ENCODE results near the gene LRBA.

The LRBA gene

DNA sequence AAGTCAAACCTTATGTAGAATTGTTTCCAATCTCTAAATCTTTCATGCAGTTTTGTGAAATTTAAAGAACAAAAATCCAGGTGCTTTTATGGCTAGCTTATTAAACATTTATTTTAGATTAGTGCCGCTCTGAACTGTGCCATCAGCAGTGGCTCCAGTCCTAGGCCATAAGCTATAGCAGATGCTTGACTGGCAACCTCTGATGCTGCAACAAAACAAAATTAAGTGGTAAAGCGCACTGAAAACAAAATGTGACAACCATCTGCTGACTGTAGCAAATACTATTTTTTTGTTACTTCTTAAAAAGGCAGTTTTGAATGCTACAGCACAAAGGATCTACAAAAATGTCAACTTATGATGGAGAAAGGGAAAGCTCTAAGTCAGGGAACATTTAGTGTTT, 699.4 kb downstream of the LRBA start:
- TF ChIP-seq, protein P1, sequence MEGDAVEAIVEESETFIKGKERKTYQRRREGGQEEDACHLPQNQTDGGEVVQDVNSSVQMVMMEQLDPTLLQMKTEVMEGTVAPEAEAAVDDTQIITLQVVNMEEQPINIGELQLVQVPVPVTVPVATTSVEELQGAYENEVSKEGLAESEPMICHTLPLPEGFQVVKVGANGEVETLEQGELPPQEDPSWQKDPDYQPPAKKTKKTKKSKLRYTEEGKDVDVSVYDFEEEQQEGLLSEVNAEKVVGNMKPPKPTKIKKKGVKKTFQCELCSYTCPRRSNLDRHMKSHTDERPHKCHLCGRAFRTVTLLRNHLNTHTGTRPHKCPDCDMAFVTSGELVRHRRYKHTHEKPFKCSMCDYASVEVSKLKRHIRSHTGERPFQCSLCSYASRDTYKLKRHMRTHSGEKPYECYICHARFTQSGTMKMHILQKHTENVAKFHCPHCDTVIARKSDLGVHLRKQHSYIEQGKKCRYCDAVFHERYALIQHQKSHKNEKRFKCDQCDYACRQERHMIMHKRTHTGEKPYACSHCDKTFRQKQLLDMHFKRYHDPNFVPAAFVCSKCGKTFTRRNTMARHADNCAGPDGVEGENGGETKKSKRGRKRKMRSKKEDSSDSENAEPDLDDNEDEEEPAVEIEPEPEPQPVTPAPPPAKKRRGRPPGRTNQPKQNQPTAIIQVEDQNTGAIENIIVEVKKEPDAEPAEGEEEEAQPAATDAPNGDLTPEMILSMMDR (IDR thresholded peaks at IDR 0.05; ENCODE audit: control insufficient read depth, extremely low read depth, insufficient read depth) = no peak
- no peak overlapping the region for H3K4me3 ChIP-seq (ENCODE audit: low read depth, low read length)
- no peak for DNase-seq (ENCODE audit: low read depth)

DNA sequence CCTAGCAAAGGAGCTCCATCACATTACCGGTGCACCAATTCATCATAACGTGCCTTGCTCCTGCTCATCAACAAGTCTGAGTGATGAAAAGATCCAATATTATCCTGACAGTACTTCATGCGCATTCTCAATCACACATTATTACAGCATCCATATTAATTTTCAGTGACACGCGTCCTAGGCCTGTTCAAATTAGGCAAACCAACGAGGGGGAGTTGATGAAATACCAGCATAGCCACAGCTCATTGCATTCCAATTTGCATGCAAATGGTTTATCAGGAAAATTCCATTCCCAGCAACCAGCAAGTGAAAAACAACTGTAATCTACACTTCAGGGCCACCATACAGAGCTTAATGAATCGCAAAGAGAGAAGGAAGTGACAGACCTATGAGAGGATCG, 699.9 kb downstream of the LRBA start:
- TF ChIP-seq, protein P1 (IDR thresholded peaks at IDR 0.05; ENCODE audit: control insufficient read depth, extremely low read depth, insufficient read depth) = no peak
- DNase-seq (ENCODE audit: low read depth) = no peak
- H3K4me3 ChIP-seq (ENCODE audit: low read depth, low read length) = no peak overlapping the region

DNA sequence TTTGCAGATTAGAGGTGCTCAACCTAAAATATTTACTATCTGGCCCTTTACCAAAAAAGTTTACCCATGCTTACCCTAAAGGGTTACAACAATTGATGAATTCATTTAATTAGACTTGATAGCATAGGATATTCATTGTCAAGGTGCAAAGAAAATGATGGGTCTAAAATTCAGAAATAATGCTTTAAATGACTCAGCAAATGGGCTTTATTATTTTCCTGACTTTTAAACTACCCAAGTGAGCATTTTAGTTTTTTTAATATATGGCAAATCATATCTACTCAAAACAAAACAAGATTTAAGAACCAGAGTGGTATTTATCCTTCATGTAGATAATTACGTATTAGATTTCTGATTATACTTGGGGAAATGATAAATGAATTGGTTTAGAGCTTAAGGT, 701.1 kb downstream of the LRBA start:
- no peak overlapping the region for H3K4me3 ChIP-seq (ENCODE audit: low read depth, low read length)
- DNase-seq (ENCODE audit: low read depth) = no peak
- TF ChIP-seq, protein P1 (IDR thresholded peaks at IDR 0.05; ENCODE audit: control insufficient read depth, extremely low read depth, insufficient read depth) = no peak

DNA sequence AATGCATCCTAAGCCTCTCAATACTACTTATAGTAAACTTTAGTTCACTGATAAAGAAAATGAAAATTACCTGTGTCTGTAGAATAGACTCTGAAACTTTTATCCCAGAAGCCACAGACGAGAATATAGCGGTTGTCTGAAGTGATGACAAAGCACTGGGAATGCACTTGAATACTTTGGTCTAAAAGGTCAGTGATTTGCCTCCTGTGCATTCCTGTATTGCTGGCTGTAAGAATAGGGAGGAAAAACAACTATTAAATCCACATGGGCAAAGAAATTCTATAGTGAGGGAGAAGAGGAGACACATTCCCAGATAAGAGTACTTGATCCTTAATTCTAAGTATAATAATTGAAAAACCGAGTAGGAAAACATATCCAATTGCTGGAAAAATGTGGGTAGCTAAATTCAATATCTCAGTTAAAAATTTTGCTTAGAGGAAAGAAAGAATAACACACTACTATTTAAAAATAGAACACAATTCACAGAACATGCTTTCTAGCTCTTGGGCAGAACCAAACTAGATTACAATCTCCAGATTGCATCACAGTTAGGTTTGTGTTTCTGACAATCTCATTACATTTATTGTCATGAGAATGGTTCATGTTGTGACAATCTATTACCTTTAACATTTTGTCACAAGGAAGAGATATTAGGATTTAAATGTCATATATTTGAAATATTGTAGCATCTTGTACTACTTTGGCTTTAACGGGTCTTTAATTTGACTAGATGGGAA, 704.8 kb downstream of the LRBA start:
- no peak for DNase-seq (ENCODE audit: low read depth)
- H3K4me3 ChIP-seq (ENCODE audit: low read depth, low read length) = no peak overlapping the region
- TF ChIP-seq, protein P1 (IDR thresholded peaks at IDR 0.05; ENCODE audit: control insufficient read depth, extremely low read depth, insufficient read depth) = no peak

DNA sequence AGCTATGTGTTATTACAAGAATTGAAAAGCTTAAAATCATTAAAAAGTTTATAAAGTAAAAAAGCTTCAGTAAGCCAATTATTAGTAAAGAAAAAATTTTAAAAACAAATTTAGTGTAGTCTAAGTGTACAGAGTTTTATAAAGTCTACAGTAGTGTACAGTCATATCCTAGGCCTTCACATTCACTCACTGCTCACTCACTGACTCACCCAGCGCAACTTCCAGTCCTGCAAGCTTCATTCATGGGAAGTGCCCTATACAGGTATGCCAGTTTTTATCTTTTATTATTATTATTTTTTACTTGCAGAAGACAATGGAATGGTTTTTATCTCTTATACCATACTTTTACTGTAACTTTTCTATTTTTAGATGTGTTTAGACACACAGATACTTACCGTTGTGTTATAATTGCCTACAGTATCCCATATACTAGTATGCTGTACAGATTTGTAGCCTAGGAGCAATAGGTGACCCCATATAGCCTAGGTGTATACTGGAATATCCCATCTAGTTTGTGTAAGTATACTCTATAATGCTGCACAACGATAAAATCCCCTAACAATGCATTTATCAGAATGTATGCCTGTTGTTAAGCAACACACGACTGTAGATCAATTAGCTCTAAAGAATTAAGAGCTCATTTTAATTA, 706.1 kb downstream of the LRBA start:
- DNase-seq (ENCODE audit: low read depth) = no peak
- TF ChIP-seq, protein P1 (IDR thresholded peaks at IDR 0.05; ENCODE audit: control insufficient read depth, extremely low read depth, insufficient read depth) = no peak
- no peak overlapping the region for H3K4me3 ChIP-seq (ENCODE audit: low read depth, low read length)

DNA sequence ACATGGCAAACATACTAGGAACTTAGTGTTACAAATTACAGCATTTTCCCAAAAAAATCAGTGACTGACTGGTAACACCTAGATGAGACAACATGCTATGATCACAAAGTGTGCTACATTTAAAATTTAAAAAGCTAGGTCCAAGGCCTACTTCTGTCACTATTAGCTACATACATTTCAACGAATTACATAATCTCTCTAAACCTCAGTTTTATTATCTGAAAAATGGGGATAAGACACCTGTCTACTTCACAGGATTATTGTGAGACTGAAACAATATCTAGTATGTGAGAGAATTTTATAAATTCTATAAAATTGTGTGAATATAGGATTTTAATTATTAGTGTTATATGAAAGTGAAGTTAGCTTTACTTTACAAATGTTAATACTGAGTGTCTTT, 708.4 kb downstream of the LRBA start:
- no peak for DNase-seq (ENCODE audit: low read depth)
- H3K4me3 ChIP-seq (ENCODE audit: low read depth, low read length) = no peak overlapping the region
- TF ChIP-seq, protein P1 (IDR thresholded peaks at IDR 0.05; ENCODE audit: control insufficient read depth, extremely low read depth, insufficient read depth) = no peak
